Measurements from ENCODE around the gene PPP2R3A. TPM values are rescaled to one million over a fixed set of nuclear protein-coding genes. Genes with fewer than 3 reads are reported as not detected.

Gene PPP2R3A
- total and polyA plus RNA-seq, 12 donors = 2.1 to 23.1 (median 14.3) TPM

GRCh38 chr3:136069933-136070332, 104.4 kb downstream of the PPP2R3A start:
- no peaks in the 10 kb centered on the region for H3K27me3 ChIP-seq
- DNase-seq = no peak
- WGBS, 4 donors = 83 to 87% (median 85%) methylated on average over 5 of the region's 5 CpGs
- no peak for TF ChIP-seq POLR2A (IDR thresholded peaks at IDR 0.05)
- intact Hi-C loops (cut with DNase I) = loop anchor here in 1 of 2 donors (10.0 kb wide), 2 partner anchors 695 to 945 kb away; no protein-coding TSS in a partner anchor
- no peak overlapping the region for H3K4me3 ChIP-seq
- H3K27ac ChIP-seq = no peak overlapping the region
- H3K36me3 ChIP-seq (replicated peaks in 1 of 2) = no peaks in the 10 kb centered on the region
- no peaks in the 10 kb centered on the region for H3K9me3 ChIP-seq (replicated peaks in 1 of 3)
- peaks cover 0 to 14% of the 10 kb centered on the region in 2 donors for H3K4me1 ChIP-seq (replicated peaks in 1 of 2)

- Histone ChIP-seq H3K4me1 (replicated peaks in 1 of 2) (peaks cover 0 to 14% of the 10 kb centered on the region in 2 donors), H3K9me3 (replicated peaks in 1 of 3) (no peaks in the 10 kb centered on the region), H3K4me3 (no peak overlapping the region), H3K27me3 (no peaks in the 10 kb centered on the region), H3K27ac (no peak overlapping the region), H3K36me3 (replicated peaks in 1 of 2) (no peaks in the 10 kb centered on the region)
- intact Hi-C loops (cut with DNase I) = loop anchor here in 1 of 2 donors (10.0 kb wide), 2 partner anchors 694 to 944 kb away; no protein-coding TSS in a partner anchor
- DNase-seq = no peak
- WGBS, 4 donors = 50 to 66% (median 61%) methylated on average over 3 of the region's 3 CpGs
- TF ChIP-seq POLR2A (IDR thresholded peaks at IDR 0.05) = no peak
- TF ChIP-seq, protein P1, sequence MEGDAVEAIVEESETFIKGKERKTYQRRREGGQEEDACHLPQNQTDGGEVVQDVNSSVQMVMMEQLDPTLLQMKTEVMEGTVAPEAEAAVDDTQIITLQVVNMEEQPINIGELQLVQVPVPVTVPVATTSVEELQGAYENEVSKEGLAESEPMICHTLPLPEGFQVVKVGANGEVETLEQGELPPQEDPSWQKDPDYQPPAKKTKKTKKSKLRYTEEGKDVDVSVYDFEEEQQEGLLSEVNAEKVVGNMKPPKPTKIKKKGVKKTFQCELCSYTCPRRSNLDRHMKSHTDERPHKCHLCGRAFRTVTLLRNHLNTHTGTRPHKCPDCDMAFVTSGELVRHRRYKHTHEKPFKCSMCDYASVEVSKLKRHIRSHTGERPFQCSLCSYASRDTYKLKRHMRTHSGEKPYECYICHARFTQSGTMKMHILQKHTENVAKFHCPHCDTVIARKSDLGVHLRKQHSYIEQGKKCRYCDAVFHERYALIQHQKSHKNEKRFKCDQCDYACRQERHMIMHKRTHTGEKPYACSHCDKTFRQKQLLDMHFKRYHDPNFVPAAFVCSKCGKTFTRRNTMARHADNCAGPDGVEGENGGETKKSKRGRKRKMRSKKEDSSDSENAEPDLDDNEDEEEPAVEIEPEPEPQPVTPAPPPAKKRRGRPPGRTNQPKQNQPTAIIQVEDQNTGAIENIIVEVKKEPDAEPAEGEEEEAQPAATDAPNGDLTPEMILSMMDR (IDR thresholded peaks at IDR 0.05) = no peak
Measured at GRCh38 chr3:136070334-136070733, 104.8 kb downstream of the PPP2R3A start.

DNA sequence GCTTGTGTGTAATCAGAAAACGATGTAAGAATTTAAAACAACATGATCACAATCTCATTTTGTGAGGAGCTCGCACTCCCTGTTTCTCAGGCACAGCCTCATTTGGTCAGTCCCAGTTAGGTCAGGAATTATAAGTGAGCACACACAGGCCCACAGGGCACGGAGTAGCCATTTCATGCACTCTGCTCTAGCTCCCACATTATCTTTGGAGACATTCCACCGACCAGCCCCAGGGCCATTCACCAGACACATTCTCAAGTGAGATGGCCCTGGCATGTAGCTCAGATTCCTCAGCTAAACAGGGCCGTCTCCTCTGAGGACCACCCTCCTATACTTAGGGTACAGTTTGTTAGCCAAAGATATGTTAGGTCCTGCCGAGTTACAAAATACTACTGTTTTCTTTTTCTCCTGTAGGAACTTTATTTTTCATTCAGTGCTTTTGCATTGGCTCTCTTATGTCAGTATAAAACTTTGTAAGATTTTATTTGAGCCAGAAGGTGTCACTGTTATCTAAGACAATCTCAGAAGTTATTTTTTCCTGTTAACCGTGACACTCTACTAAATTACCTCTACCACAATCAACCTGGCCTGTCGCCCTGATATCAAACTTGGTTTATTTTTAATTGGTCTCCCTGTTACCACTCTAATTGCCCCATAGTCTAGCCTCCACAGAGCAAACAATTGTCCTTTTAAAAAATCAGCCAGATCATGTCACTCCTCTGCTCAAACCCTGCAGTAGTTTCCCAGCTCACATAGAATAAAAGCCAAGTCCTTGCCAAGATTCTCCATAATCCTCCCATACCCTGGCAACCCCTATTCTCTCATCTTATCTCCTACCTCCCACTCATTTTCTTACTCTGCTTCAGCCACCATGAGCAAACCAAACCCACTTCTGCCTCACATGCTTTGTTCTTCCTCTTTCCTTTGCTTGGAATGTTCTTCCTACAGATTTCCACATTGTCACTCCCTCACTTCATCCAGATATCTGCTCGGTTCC, 105.7 kb downstream of the PPP2R3A start:
- peak in 5 of 7 donors; percentile 14 to 59 (median 23) for DNase-seq
- peak overlapping the region in 1 of 5 donors; percentile 48 for H3K27ac ChIP-seq
- H3K4me3 ChIP-seq = no peak overlapping the region
- peaks cover 0 to 21% of the 10 kb centered on the region in 2 donors for H3K4me1 ChIP-seq (replicated peaks in 1 of 2)
- no peaks in the 10 kb centered on the region for H3K9me3 ChIP-seq (replicated peaks in 1 of 3)
- TF ChIP-seq, protein P1 (IDR thresholded peaks at IDR 0.05) = peak in 3 of 6 experiments; percentile 9 to 17 (median 11)
- TF ChIP-seq POLR2A (IDR thresholded peaks at IDR 0.05) = no peak
- no peaks in the 10 kb centered on the region for H3K36me3 ChIP-seq (replicated peaks in 1 of 2)
- H3K27me3 ChIP-seq = no peaks in the 10 kb centered on the region
- WGBS, 4 donors = 41 to 47% (median 44%) methylated on average over 9 of the region's 9 CpGs
- intact Hi-C loops (cut with DNase I) = loop anchor here in 1 of 2 donors (10.0 kb wide), 2 partner anchors 694 to 944 kb away; no protein-coding TSS in a partner anchor

- peaks cover 0 to 21% of the 10 kb centered on the region in 2 donors for H3K4me1 ChIP-seq (replicated peaks in 1 of 2)
- no peaks in the 10 kb centered on the region for H3K9me3 ChIP-seq (replicated peaks in 1 of 3)
- intact Hi-C loops (cut with DNase I) = loop anchor here (5.0 to 10.0 kb wide), 3 partner anchors 690 to 940 kb away; no protein-coding TSS in a partner anchor
- TF ChIP-seq POLR2A (IDR thresholded peaks at IDR 0.05) = no peak
- TF ChIP-seq, protein P1 (IDR thresholded peaks at IDR 0.05) = no peak
- H3K36me3 ChIP-seq (replicated peaks in 1 of 2) = no peaks in the 10 kb centered on the region
- H3K27me3 ChIP-seq = no peaks in the 10 kb centered on the region
- H3K4me3 ChIP-seq = no peak overlapping the region
- 89 to 95% (median 93%) methylated on average over 1 of the region's 1 CpG for WGBS, 4 donors
- H3K27ac ChIP-seq = no peak overlapping the region
- DNase-seq = no peak
Measured at GRCh38 chr3:136074546-136075170, 109.1 kb downstream of the PPP2R3A start.
